Cardiac muscle cell (in vitro differentiated cells and primary cell): Measurements from ENCODE around the gene PTPN14. TPM values are rescaled to one million over a fixed set of nuclear protein-coding genes. Genes with fewer than 3 reads are reported as not detected.

Experiments
- DNase-seq, 2 donors: peaks; one replicate each; pipeline versions ENCODE4 v3.0.0 to v3.0.0-alpha.2; 2010 to 2017; ENCODE audit warnings: low read depth in 1 of 2, low spot score in 1 of 2
- H3K27ac ChIP-seq: fragments of 200-600 bp; sonication (generic); 2 replicates; pipeline ENCODE4 v1.5.1; 2016
- H3K27me3 ChIP-seq: fragments of 200-600 bp; sonication (generic); 2 replicates; pipeline ENCODE4 v1.6.0; 2016; ENCODE audit warnings: control low read depth
- H3K36me3 ChIP-seq: fragments of 200-600 bp; sonication (generic); 2 replicates; pipeline ENCODE4 v1.5.1; 2016; ENCODE audit warnings: control low read depth
- H3K4me1 ChIP-seq: fragments of 200-600 bp; sonication (generic); 2 replicates; pipeline ENCODE4 v1.8.1; 2017; ENCODE audit warnings: low read depth, mild to moderate bottlenecking, mixed run types
- H3K4me3 ChIP-seq: fragments of 200-600 bp; sonication (generic); 2 replicates; pipeline ENCODE4 v1.5.1; 2016; ENCODE audit warnings: mild to moderate bottlenecking
- H3K9me3 ChIP-seq: fragments of 200-600 bp; sonication (generic); 2 replicates; pipeline ENCODE4 v1.5.1; 2017; ENCODE audit warnings: low read depth, mild to moderate bottlenecking, control low read depth
- CTCF ChIP-seq: IDR thresholded peaks from 2 replicates; pipeline ENCODE4 v1.5.1; 2012; ENCODE audit warnings: low read depth, mild to moderate bottlenecking, low read length
- polyA plus RNA-seq: library from polyadenylated mRNA; unstranded; fragments of >200 nt; fragmentation: Nextera tagmentation; extraction: Ambion mirVana; gene quantifications from 2 replicates; pipeline ENCODE4 v1.2.1, GENCODE V29; 2016
- total RNA-seq: library from RNA; depleted of rRNA; stranded (reverse); fragments of >200 nt; gene quantifications from 2 replicates; pipeline ENCODE4 v1.2.3, GENCODE V29; 2016

PTPN14 gene
- total and polyA plus RNA-seq, 2 experiments from 2014 or later, result 4.6 to 5.4 TPM

GRCh38 chr1:214455479-214455878 is 95.9 kb downstream of the PTPN14 start:
- H3K36me3 ChIP-seq, result no peaks in the 10 kb centered on the region
- TF ChIP-seq CTCF, result no peak
- no peaks in the 10 kb centered on the region for H3K27me3 ChIP-seq
- H3K9me3 ChIP-seq, result no peaks in the 10 kb centered on the region
- no peaks in the 10 kb centered on the region for H3K4me1 ChIP-seq
- no peak overlapping the region for H3K4me3 ChIP-seq
- DNase-seq, result no peak
- no peak overlapping the region for H3K27ac ChIP-seq

- Histone ChIP-seq H3K4me3 (no peak overlapping the region), H3K4me1 (no peaks in the 10 kb centered on the region), H3K36me3 (no peaks in the 10 kb centered on the region), H3K27me3 (no peaks in the 10 kb centered on the region), H3K27ac (no peak overlapping the region), H3K9me3 (no peaks in the 10 kb centered on the region)
- DNase-seq, result peak in 1 of 2 donors; percentile 64
- no peak for TF ChIP-seq CTCF
Measured at GRCh38 chr1:214454569-214455396, 96.6 kb downstream of the PTPN14 start.

GRCh38 chr1:214453109-214453722 is 98.2 kb downstream of the PTPN14 start:
- Histone ChIP-seq H3K36me3 (no peaks in the 10 kb centered on the region), H3K4me1 (no peaks in the 10 kb centered on the region), H3K27me3 (no peaks in the 10 kb centered on the region), H3K9me3 (no peaks in the 10 kb centered on the region), H3K27ac (no peak overlapping the region), H3K4me3 (no peak overlapping the region)
- no peak for TF ChIP-seq CTCF
- DNase-seq, result peak in 1 of 2 donors; percentile 57

- H3K9me3 ChIP-seq, result no peaks in the 10 kb centered on the region
- no peak for DNase-seq
- no peak overlapping the region for H3K4me3 ChIP-seq
- H3K4me1 ChIP-seq, result no peaks in the 10 kb centered on the region
- no peak for TF ChIP-seq CTCF
- no peak overlapping the region for H3K27ac ChIP-seq
- H3K27me3 ChIP-seq, result no peaks in the 10 kb centered on the region
- H3K36me3 ChIP-seq, result no peaks in the 10 kb centered on the region
Measured at GRCh38 chr1:214452152-214452784, 99.1 kb downstream of the PTPN14 start.

- DNase-seq, result no peak
- Histone ChIP-seq H3K9me3 (no peaks in the 10 kb centered on the region), H3K27ac (no peak overlapping the region), H3K36me3 (no peaks in the 10 kb centered on the region), H3K4me3 (no peak overlapping the region), H3K4me1 (no peaks in the 10 kb centered on the region), H3K27me3 (no peaks in the 10 kb centered on the region)
- TF ChIP-seq CTCF, result no peak
Measured at GRCh38 chr1:214451596-214451995, 99.8 kb downstream of the PTPN14 start.
